Endothelial cell of umbilical vein (primary cell): ENCODE data around the gene MAP4K4. TPM values are rescaled to one million over a fixed set of nuclear protein-coding genes. Genes with fewer than 3 reads are reported as not detected.

Experiments used
- BruUV-seq: library from RNA; stranded (reverse); fragments of 400-500 nt; replicated peaks from 2 replicates; lab custom pipeline; 2021; lab: Mats Ljungman, UMichigan
- CTCF ChIA-PET: fragments of 300-600, 350-600 bp; sonication (Branson Sonifier 250); formaldehyde crosslinking; loops from one replicate; lab custom pipeline; 2021; ENCODE audit warnings: antibody characterized with exemption, inconsistent platforms; lab: Charles Lee
- POLR2A ChIA-PET: fragments of 300-600, 350-600 bp; sonication (Branson Sonifier 250); formaldehyde crosslinking; loops from one replicate; lab custom pipeline; 2021; ENCODE audit warnings: antibody characterized with exemption, inconsistent platforms; lab: Charles Lee
- DNase-seq: peaks from one replicate; pipeline ENCODE4 v3.0.0-alpha.2; 2011; ENCODE audit warnings: low read depth, low spot score
- FAIRE-seq: peaks from 2 replicates; lab custom pipeline; 2011; peaks lifted over from hg19 to GRCh38; lab: Jason Lieb, UNC
- H2AFZ ChIP-seq: 2 replicates; pipeline ENCODE4 v1.6.0; 2012; ENCODE audit warnings: low read depth, low read length, control low read depth, inconsistent platforms
- H3K27ac ChIP-seq: 2 replicates; pipeline ENCODE4 v1.5.1; 2011; ENCODE audit warnings: low read depth, mild to moderate bottlenecking, control low read depth, low read length, moderate library complexity; ENCODE audit not compliant: insufficient read depth
- H3K27me3 ChIP-seq, 2 experiments: 2 replicates each; pipeline versions ENCODE4 v1.6.0 to v1.6.1; 2011; ENCODE audit warnings: low read length in 2 of 2, mixed read lengths in 1 of 2; ENCODE audit not compliant: control insufficient read depth in 2 of 2, insufficient read depth in 2 of 2
- H3K36me3 ChIP-seq, 2 experiments: 2 replicates in 1 of 2; 3 replicates in 1 of 2; pipeline ENCODE4 v1.5.1; 2011; ENCODE audit warnings: low read length in 2 of 2, mild to moderate bottlenecking in 1 of 2, moderate library complexity in 1 of 2; ENCODE audit not compliant: control insufficient read depth in 2 of 2, insufficient read depth in 2 of 2; ENCODE audit errors: extremely low read depth in 1 of 2
- H3K4me1 ChIP-seq: 3 replicates; pipeline ENCODE4 v1.5.1; 2011; ENCODE audit warnings: mild to moderate bottlenecking, low read length; ENCODE audit not compliant: control insufficient read depth, insufficient read depth; ENCODE audit errors: extremely low read depth
- H3K4me2 ChIP-seq: 2 replicates; pipeline ENCODE4 v1.6.1; 2011; ENCODE audit warnings: low read length, control low read depth, mixed read lengths; ENCODE audit not compliant: insufficient read depth
- H3K4me3 ChIP-seq, 3 experiments: fragments of 200-600 bp in 1 of 3; sonication (generic), shearing (Covaris generic) in 1 of 3; replicated peaks in 1 of 3; 2 replicates each; pipeline ENCODE4 v1.5.1; 2011 to 2016; ENCODE audit warnings: control low read depth in 3 of 3, low read length in 3 of 3, mild to moderate bottlenecking in 2 of 3, inconsistent platforms in 1 of 3, low read depth in 1 of 3, moderate library complexity in 1 of 3; ENCODE audit not compliant: insufficient read depth in 1 of 3
- H3K79me2 ChIP-seq: 2 replicates; pipeline ENCODE4 v1.6.0; 2012; ENCODE audit warnings: low read length, inconsistent platforms; ENCODE audit not compliant: control insufficient read depth, insufficient read depth
- H3K9ac ChIP-seq: replicated peaks from 2 replicates; pipeline ENCODE3; 2011; ENCODE audit warnings: low read length, control low read depth; ENCODE audit not compliant: insufficient read depth; ENCODE audit errors: extremely low read depth
- H3K9me1 ChIP-seq: replicated peaks from 3 replicates; pipeline ENCODE4 v1.6.0; 2011; ENCODE audit warnings: mild to moderate bottlenecking, low read length; ENCODE audit not compliant: control insufficient read depth, insufficient read depth; ENCODE audit errors: extremely low read depth
- H3K9me3 ChIP-seq: replicated peaks from 2 replicates; pipeline ENCODE4 v1.5.1; 2012; ENCODE audit warnings: low read length, inconsistent platforms; ENCODE audit not compliant: control insufficient read depth, insufficient read depth
- H4K20me1 ChIP-seq: replicated peaks from 2 replicates; pipeline ENCODE3; 2011; ENCODE audit warnings: mild to moderate bottlenecking, low read length; ENCODE audit not compliant: control insufficient read depth, insufficient read depth; ENCODE audit errors: extremely low read depth
- CTCF ChIP-seq, 2 donors: IDR thresholded peaks; 1 replicate in 1 of 2; 2 replicates in 1 of 2; pipeline ENCODE4 v1.5.1; 2011; ENCODE audit warnings: low read length in 2 of 2, mild to moderate bottlenecking in 2 of 2, moderate library complexity in 2 of 2, control low read depth in 1 of 2, inconsistent platforms in 1 of 2, low read depth in 1 of 2; ENCODE audit not compliant: insufficient read depth in 1 of 2; ENCODE audit errors: extremely low read depth in 1 of 2
- EZH2 ChIP-seq: IDR thresholded peaks from 2 replicates; pipeline ENCODE4 v1.6.1; 2012; ENCODE audit warnings: borderline replicate concordance, low read depth, mild to moderate bottlenecking, moderate library complexity, low read length, inconsistent platforms; ENCODE audit not compliant: severe bottlenecking
- FOS ChIP-seq: IDR thresholded peaks from 2 replicates; pipeline ENCODE4 v1.6.1; 2011; ENCODE audit warnings: mild to moderate bottlenecking, low read length, moderate library complexity, borderline replicate concordance; ENCODE audit not compliant: insufficient read depth
- GATA2 ChIP-seq: IDR thresholded peaks from 2 replicates; pipeline ENCODE4 v1.7.0; 2011; ENCODE audit warnings: low read depth, mild to moderate bottlenecking, moderate library complexity, mixed read lengths, low read length; ENCODE audit not compliant: insufficient read length, insufficient read depth
- JUN ChIP-seq: IDR thresholded peaks from 2 replicates; pipeline ENCODE4 v1.6.1; 2011; ENCODE audit warnings: borderline replicate concordance, low read depth; ENCODE audit not compliant: insufficient read length, insufficient read depth
- MYC ChIP-seq: IDR thresholded peaks from one replicate; pipeline ENCODE4 v1.6.1; 2011; ENCODE audit warnings: mild to moderate bottlenecking, low read depth, low read length
- POLR2A ChIP-seq: IDR thresholded peaks from 2 replicates; pipeline ENCODE4 v1.6.1; 2012; ENCODE audit warnings: low read depth, mild to moderate bottlenecking, control low read depth, low read length
- POLR2AphosphoS5 ChIP-seq: IDR thresholded peaks from 2 replicates; pipeline ENCODE4 v1.6.1; 2012; ENCODE audit warnings: low read depth, mild to moderate bottlenecking, control low read depth, low read length, moderate library complexity; ENCODE audit not compliant: insufficient read depth
- dilution Hi-C: fragments of 300-500 bp; cut with MboI; formaldehyde crosslinking; loops from one replicate; pipeline ENCODE4 v1.15.0; 2019; ENCODE audit warnings: low sequenced_read_pairs; ENCODE audit not compliant: extremely low pct_ligation_motif_present
- intact Hi-C: fragments of 100-400 bp; cut with micrococcal nuclease; formaldehyde crosslinking; loops from one replicate; pipeline ENCODE4 v1.10.0; 2022
- polyA plus RNA-seq, 4 experiments: library from polyadenylated mRNA; depleted of rRNA in 3 of 4; stranded (reverse) in 3 of 4; unstranded in 1 of 4; fragments of >200 nt; gene quantifications; 2 replicates each; pipeline versions ENCODE4 v1.2.1 to v1.2.3, GENCODE V29; 2011 to 2012; ENCODE audit warnings: missing spikeins in 1 of 4
- total RNA-seq: library from RNA; stranded (reverse); gene quantifications from 2 replicates; pipeline ENCODE4 v1.2.3, GENCODE V29; 2021
- TF ChIP-seq, protein P1 (sequence below): IDR thresholded peaks from 2 replicates; pipeline ENCODE4 v1.6.1; 2011; ENCODE audit not compliant: insufficient read depth, insufficient read length

MAP4K4 gene
- total and polyA plus RNA-seq, 2 donors (not counting 3 experiments of a cell fraction or from before 2014, with no cell fraction given): 79.4 to 269 TPM

DNA sequence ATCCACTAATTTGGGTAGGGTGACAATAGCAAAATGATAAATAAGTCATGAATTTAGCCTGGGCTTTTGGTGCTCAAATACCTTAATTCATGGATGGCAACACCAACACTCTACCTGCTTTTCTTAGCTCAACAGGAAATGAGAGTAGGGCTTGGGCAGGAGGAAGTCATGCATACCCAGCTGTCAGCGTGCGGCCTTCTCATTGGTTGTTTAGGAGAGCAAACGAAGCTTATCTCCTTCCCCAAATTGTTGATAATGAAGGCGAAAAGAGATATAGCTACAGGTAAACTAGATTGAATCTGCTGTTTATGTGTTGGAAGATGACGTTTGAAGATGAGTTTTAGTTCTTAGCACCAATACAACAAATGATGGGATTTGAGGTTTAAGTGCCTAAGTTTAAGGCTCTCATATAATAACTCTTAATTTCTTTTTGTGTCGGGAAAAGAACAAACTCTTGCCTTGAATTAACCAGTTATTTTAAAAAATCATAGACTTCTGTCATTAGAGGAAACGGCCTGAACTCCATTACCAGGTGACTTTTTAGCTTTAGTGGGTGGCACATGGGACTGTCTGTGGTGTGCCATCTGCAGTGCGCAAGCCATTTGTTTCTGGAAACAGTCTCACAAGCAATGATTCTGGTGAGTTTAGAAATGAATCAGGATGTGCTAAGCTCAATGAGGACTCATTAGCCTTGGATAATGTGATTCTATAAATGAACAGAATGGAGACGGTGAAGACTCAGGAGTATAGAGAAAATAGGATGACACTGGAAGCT lies 19.8 kb downstream of the MAP4K4 start:
- Histone ChIP-seq H3K9ac (no peak overlapping the region), H3K4me3 (no peak overlapping the region), H3K4me1 (peaks cover 7% of the 10 kb centered on the region), H3K27ac (no peak overlapping the region), H3K4me2 (no peak overlapping the region), H3K9me1 (no peaks in the 10 kb centered on the region), H4K20me1 (peaks cover 33% of the 10 kb centered on the region), H3K36me3 (peaks cover 0 to 6% of the 10 kb centered on the region in 2 experiments), H3K79me2 (peaks cover 99% of the 10 kb centered on the region), H2AFZ (no peak overlapping the region), H3K9me3 (no peaks in the 10 kb centered on the region), H3K27me3 (no peaks in the 10 kb centered on the region)
- ChIA-PET POLR2A (no interaction called here), CTCF (interaction anchor here (0.9 to 3.3 kb wide), 5 partner anchors 9 to 298 kb away, joined by 3 to 13 read pairs (median 6); no protein-coding TSS in a partner anchor)
- TF ChIP-seq POLR2A: no peak
- no peak for TF ChIP-seq GATA2
- no peak for TF ChIP-seq JUN
- no peak for TF ChIP-seq FOS
- TF ChIP-seq, protein P1, sequence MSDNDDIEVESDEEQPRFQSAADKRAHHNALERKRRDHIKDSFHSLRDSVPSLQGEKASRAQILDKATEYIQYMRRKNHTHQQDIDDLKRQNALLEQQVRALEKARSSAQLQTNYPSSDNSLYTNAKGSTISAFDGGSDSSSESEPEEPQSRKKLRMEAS: no peak
- TF ChIP-seq MYC: no peak
- no peak for TF ChIP-seq EZH2
- no peak for TF ChIP-seq CTCF (IDR thresholded peaks at IDR 0.05; ENCODE audit: extremely low read depth in 1 of 2, insufficient read depth in 1 of 2, low read depth in 1 of 2, low read length in 2 of 2)
- TF ChIP-seq POLR2AphosphoS5: no peak
- no peak for DNase-seq
- intact Hi-C loops: no loop called here
- BruUV-seq: no TSS peak
- dilution Hi-C loops: no loop called here
- FAIRE-seq: no peak
